ENCODE measurements around the gene RSBN1L.
"Not testable (repeated sequence)": the region's sequence is repeated elsewhere in the genome, so short reads cannot be mapped to it uniquely, and the experiment has no call there.

Gene RSBN1L

DNA sequence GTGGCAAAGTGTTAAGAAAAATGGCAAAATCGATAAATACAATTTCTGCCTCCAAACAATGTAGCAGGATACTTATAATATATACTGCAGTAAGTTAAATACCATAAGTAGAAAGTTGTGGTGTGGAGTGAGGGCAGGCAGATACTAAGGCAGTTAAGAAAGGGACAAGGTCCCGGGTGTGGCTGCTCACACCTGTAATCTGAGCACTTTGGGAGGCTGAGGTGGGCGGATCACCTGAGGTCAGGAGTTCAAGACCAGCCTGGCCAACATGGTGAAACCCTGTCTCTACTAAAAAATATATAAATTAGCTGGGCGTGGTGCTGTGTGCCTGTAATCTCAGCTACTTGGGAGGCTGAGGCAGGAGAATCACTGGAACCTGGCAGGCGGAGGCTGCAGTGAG lies 21.3 kb downstream of the RSBN1L start:
- not testable (repeated sequence) for H3K4me3 ChIP-seq (ENCODE audit: low read depth, low read length); DNase-seq (ENCODE audit: low read depth)

DNA sequence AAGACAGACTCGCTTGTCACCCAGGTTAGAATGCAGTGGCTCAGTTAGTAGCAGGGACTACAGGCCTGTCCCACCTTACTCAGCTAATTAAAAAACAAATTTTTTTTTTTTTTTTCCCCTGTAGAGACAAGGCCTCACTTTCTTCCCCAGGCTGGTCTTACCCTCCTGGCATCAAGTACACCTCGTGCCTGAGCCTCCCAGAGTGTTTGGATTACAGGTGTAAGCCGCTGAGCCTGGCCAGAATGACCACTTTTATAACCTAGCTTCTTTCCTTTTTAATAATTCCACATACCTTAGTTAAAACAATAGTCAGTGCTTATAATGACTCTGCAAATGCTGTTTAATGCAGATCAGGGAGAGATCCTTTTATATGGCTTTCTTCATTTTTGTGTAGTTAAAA lies 31.3 kb downstream of the RSBN1L start:
- DNase-seq (ENCODE audit: low read depth) = no peak
- H3K4me3 ChIP-seq (ENCODE audit: low read depth, low read length) = no peak overlapping the region

DNA sequence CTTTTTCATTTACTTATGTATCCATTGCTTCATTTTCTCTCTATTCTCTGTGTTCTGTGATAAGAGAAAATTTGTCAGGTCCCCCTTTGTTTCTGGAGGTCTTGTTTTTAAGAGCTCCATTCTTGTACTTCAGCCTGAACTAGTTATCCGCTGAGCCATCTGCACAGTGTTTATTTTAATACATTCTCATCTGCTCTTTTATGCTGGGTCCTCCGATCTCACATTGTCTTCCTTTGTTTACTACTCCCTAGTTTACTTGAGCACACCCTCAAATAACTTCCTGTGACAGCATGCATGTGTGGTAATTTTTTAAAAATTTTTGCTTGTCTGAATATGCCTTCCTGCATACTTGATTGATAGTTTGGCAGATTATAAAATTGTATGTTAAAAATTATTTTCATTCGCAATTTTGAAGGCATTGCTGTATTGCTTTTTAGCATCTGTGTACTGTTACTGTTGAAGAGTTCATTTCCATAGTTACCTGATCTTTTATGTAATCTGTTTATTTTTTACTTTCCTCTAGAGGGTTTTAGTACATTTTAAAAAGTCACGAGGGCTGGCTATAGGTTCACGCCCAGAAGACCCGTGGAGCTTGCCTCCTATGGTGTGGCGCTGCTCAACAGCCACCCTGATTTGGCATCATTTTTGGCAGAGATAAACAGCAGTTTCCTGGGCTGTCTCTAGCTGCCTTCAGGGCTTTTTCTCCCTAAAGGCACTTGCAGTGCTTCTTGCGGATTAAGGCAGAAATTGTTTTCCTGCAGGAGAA lies 31.9 kb downstream of the RSBN1L start:
- peak; percentile 1 for DNase-seq (ENCODE audit: low read depth)
- no peak overlapping the region for H3K4me3 ChIP-seq (ENCODE audit: low read depth, low read length)

DNA sequence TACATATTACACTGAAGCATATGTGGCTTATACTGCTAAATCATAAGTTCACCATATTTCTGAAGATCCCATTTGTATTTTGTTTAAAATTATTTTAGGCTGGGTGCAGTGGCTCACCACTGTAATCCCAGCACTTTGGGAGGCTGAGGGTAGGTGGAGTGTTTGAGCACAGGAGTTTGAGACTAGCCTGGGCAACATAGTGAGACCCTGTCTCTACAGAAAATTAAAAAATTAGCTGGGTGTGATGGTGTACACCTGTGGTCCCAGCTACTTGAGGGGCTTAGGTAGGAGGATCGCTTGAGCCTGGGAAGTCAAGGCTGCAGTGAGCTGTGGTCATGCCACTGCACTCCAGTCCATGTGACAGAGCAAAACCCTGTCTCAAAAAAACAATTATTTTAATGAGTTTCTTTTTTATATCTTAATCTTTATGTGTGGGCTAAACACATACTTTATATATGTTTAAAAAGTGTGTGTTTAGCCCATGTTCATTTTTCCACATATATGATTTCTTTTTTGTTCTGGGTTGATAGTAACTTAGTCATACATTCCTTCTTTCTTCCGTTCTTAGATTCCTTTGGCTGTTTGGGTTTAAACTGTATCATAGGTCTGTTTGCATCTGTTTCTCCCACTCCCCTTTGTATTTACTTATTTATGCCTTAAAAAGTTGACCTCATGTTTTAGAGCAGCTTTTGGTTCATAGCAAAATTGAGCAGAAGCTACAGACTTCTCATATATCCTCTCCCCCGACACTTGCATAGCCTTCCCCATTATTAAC lies 33.5 kb downstream of the RSBN1L start:
- no peak overlapping the region for H3K4me3 ChIP-seq (ENCODE audit: low read depth, low read length)
- no peak for DNase-seq (ENCODE audit: low read depth)

DNA sequence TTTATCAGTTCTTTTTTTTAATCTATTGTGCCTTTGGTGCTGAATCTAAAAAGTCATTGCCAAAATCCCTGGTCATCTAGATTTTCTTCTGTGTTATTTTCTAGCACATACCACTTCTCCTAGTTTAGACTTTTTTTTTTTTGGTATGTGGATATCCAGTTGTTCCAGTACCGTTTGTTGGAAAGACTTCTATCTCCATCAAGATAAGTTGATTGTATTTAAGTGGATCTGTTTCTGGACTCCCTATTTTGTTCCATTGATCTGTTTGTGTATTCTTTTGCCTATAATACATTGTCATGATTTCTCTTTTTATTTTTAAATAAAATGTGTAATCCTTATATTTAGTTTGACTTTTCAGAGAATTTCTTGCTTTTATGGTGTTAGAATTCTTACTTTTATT lies 35.5 kb downstream of the RSBN1L start:
- no peak for DNase-seq (ENCODE audit: low read depth)

DNA sequence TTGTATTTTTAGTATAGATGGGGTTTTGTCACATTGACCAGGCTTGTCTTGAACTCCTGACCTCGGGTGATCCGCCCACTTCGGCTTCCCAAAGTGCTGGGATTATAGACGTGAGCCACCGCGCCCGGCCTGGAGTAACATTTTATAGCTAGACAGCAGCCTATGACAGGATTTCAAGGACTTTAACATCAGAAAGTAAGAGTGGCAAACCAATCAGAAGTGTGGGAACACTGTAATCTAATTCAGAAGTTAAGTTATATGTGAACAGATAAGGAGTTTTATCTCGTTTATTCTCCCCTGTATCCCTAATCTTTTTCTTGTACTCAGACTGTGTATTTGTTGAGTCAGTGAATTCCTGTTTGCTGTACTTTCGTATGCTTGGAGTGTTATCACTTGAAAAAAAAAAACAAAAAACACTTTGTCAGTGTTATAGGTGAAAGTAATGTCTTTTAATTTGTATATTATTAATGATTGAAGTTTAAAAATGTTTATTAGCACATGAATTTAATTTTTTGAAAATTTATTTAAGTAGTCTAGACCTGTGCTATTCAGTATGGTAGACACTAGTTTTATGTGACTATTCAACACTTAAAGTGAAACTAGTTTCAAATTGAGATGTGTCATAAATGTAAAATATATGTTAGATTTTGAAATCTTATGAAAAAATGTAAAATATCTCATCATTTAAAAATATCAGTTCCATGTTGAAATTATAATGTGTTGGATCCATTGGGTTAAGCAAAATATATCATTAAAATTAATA lies 38.6 kb downstream of the RSBN1L start:
- no peak for DNase-seq (ENCODE audit: low read depth)
- H3K4me3 ChIP-seq (ENCODE audit: low read depth, low read length) = no peak overlapping the region

More for the DNA sequence above, 35.5 kb downstream of the RSBN1L start:
- H3K4me3 ChIP-seq (ENCODE audit: low read depth, low read length) = no peak overlapping the region

DNA sequence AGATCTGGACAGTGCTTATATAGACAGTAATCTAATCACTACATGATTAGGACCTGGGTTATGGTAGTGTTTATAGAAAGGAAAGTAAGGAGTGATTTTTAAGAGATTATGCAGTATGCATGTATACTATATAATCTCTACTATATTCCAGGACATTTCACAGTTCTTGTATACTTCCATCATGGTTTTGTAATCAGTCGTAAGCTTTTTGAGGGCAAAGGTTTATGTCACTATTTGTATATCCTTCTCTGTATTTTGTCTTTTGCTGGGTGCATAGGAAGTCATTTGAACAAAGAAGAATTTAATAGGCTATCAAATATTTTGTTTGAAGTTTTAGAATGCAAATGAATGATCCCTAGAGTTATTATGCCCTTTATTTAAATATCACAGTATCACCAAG lies 39.2 kb downstream of the RSBN1L start:
- H3K4me3 ChIP-seq (ENCODE audit: low read depth, low read length) = no peak overlapping the region
- DNase-seq (ENCODE audit: low read depth) = no peak

DNA sequence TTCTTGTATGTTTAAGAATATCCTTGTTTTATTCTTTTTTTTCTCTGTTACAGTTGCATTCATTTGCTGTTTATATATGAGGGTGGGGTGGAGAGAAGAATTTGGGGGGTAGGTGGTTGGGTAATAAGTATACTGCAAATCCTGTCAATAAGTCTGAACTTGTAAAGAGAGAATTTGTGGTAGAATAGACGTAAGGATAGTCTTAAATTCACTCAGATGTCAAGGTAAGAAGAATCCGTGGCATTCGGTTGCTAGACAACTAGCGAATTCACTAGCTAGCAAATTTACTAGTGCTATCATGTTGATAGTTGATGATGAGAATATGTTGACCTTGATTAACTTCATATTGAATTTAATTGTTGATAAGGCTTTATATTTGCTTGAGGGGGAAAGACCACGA lies 40.7 kb downstream of the RSBN1L start:
- no peak for DNase-seq (ENCODE audit: low read depth)
- H3K4me3 ChIP-seq (ENCODE audit: low read depth, low read length) = no peak overlapping the region

DNA sequence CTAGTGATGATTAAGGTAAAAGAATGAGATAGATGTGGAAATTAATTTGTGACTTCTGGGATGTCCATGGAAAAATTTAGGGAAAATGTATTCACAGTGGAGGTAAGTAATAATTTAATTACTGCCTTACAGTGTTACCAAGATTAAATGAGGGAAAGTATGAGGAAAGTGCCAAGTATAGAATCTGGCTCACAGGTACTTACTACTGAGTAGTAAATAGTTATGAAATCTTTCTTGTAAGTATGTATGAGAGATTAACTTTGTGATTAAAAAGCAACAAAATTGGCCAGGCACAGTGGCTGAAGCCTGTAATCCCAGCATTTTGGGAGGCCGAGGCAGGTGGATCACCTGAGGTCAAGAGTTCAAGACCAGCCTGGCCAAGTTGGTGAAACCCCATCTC lies 42.1 kb downstream of the RSBN1L start:
- H3K4me3 ChIP-seq (ENCODE audit: low read depth, low read length) = no peak overlapping the region
- no peak for DNase-seq (ENCODE audit: low read depth)

DNA sequence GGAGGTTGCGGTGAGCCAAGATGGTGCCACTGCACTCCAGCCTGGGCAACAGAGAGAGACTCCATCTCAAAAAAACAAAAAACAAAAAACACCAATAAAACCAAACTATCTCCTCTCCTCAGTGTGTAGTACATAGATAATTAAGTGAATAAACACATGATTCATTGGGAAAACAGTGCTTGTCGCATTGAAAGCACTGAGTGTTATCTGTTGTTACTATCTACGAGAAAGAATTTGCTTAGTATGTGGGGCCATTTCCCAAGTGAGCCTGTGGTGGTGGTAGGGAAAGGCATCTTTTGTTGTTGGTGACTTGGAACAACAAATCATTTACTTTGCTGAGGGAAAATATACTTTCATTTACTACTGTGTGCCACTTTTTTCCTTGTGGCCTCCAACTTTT lies 42.6 kb downstream of the RSBN1L start:
- H3K4me3 ChIP-seq (ENCODE audit: low read depth, low read length) = no peak overlapping the region
- no peak for DNase-seq (ENCODE audit: low read depth)

DNA sequence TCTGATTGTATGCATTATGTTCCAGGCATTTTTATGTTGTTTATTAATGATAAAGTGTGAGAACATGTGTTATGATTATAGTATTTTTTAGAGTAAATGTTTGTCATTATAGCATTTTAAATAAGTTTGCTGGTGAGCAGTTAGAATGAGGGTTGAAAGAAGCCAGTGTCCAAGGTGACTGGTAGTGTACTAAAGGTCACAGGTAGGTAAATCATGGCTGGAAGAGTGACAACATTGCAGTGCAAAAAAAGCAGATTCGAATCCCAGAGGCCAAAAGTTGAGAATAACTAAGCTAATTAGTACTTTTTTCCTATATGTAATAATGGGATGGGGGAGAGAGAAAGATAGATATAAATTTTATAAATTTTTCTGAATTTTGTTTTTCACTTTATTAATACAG lies 44.0 kb downstream of the RSBN1L start:
- DNase-seq (ENCODE audit: low read depth) = no peak
- H3K4me3 ChIP-seq (ENCODE audit: low read depth, low read length) = no peak overlapping the region

DNA sequence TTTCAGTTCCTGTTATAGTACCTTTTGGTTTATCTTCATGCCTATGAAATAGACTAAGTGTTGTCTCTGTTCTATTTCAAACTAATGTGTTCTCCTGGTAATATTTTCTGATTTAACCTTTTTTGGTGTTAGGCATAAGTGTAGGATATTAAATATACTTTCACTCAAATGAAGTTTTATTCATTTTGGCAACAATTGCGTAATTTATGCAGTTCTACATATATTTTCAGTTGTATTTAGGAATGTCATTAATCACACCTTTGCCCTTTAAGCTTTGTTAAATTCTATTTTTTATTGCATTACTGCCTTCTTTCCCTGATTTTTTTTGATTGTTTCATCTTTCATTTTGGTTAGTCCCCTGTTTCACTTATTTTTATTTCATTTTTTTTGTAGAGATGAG lies 47.3 kb downstream of the RSBN1L start:
- DNase-seq (ENCODE audit: low read depth) = no peak

DNA sequence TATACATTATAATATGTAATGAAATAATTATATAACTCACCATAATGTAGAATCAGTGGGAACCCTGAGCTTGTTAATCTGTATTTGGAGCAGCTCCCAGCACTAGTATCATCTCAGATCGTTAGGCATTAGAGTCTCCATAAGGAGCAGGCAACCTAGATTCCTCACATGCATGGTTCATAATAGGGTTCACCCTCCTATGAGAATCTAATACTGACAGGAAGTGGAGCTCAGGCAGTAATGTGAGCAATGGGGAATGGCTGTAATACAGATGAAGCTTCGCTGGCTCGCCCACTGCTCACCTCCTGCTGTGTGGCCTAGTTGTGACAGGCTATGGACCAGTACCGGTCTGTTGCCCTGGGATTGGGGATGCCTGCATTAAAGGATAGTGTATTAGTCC lies 49.5 kb downstream of the RSBN1L start:
- no peak for DNase-seq (ENCODE audit: low read depth)
- H3K4me3 ChIP-seq (ENCODE audit: low read depth, low read length) = no peak overlapping the region

More for the DNA sequence above, 47.3 kb downstream of the RSBN1L start:
- no peak overlapping the region for H3K4me3 ChIP-seq (ENCODE audit: low read depth, low read length)

DNA sequence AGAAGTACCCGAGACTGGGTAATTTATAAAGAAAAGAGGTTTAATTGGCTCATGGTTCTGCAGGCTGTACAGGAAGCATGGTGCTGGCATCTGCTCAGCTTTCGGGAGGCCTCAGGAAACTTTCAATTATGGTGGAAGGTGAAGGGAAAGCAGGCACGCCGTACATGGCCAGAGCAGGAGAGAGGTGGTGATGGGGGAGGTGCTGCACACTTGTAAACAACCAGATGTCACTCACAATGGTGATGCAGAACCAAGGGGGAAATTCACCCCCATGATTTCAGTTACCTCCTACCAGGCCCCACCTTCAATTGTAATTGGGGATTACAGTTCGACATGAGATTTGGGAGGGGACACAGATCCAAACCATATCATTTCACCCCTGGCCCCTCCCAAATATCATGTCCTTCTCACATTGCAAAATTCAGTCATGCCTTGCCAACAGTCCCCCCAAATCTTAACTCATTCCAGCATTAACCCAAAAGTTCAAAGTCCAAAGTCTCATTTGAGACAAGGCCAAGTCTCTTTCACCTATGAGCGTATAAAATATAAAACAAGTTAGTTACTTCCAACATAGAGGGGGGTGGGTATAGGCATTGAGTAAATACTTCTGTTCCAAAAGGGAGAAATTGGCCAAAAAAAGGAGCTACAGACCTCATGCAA lies 50.0 kb downstream of the RSBN1L start:
- H3K4me3 ChIP-seq (ENCODE audit: low read depth, low read length) = no peak overlapping the region
- no peak for DNase-seq (ENCODE audit: low read depth)

DNA sequence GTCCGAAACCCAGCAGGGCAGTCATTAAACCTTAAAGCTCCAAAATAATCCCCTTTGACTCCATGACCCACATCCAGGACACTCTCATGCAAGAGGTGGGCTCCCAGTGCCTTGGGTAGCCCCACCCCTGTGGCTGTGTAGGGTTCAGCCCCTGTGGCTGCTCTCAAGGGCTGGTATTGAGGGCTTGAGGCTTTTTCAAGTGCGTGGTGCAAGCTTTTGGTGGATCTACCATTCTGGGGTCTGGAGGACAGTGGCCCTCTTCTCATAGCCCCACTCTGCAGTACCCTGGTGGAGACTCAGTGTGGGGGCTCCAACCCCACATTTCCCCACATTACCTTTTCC lies 50.5 kb downstream of the RSBN1L start:
- no peak overlapping the region for H3K4me3 ChIP-seq (ENCODE audit: low read depth, low read length)
- DNase-seq (ENCODE audit: low read depth) = no peak

DNA sequence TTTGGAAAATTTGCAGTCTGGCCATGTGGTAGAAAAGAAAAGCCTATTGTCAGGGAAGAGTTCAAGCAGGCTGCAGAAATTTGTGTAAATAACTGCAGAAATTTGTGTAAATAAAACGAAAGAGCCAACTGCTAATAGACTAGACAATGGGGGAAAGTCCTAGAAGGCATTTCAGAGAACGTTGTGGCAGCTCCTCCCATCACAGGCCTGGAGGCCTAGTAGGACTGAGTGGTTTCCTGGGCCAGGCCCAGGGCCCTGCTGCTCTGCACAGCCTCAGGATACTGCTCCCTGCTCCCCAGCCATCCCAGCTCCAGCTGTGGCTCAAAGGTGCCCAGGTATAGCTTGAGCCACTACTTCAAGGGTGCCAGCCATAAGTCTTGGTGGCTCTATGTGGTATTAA lies 50.9 kb downstream of the RSBN1L start:
- DNase-seq (ENCODE audit: low read depth) = no peak
- H3K4me3 ChIP-seq (ENCODE audit: low read depth, low read length) = no peak overlapping the region

DNA sequence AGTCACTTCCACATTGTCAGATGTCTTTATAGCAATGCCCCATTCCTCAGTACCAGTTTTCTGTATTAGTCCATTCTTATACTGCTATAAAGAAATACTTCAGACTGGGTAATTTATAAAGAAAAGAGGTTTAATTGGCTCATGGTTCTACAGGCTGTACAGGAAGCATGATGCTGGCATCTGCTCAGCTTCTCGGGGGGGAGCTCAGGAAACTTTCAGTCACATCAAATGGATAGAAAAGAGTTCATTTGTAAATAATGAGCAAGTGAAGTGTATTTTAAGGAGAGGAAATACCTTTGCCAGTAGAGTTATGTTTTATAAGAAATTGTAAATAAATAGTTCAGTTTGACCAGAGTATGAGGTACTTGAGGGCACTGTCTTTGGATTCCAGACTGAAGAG lies 51.5 kb downstream of the RSBN1L start:
- no peak for DNase-seq (ENCODE audit: low read depth)
- H3K4me3 ChIP-seq (ENCODE audit: low read depth, low read length) = no peak overlapping the region

DNA sequence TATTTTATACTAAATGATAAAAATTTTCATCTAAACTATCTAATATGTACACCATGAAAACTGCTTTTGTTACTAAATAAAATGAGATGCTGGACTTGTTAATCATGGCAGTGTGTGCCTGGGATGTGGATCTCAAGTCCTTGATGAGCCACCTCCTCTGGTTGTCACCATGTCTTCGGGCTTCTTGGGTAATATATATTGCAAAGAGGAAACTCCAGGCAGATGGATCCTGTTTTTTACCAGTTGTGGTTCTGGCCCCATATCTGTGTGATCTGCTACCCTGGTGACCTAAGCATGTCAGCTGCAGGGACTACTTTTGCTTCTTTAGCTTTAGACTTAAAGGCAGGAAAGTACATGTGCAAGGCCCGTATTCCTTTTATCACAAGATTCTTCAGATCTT lies 55.8 kb downstream of the RSBN1L start:
- no peak for DNase-seq (ENCODE audit: low read depth)
- H3K4me3 ChIP-seq (ENCODE audit: low read depth, low read length) = no peak overlapping the region

DNA sequence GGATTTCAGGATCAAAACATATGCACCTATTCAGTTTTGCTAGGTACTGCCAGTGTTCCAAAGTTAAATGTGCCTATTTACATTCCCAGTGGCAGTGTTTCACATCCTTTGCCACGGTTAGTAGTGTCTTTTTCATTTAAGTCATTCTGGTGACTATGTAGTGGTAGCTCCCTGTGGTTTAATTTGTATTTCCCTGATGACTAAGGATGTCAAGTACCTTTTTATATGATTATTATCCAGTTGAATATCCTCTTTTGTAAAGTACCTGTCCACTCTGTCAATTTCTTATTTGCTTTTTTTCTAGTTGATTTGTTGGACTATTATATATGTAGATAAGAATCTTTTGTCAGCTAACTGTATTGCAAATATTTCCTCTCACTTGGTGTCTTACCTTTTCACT lies 56.9 kb downstream of the RSBN1L start:
- no peak for DNase-seq (ENCODE audit: low read depth)
- H3K4me3 ChIP-seq (ENCODE audit: low read depth, low read length) = no peak overlapping the region

DNA sequence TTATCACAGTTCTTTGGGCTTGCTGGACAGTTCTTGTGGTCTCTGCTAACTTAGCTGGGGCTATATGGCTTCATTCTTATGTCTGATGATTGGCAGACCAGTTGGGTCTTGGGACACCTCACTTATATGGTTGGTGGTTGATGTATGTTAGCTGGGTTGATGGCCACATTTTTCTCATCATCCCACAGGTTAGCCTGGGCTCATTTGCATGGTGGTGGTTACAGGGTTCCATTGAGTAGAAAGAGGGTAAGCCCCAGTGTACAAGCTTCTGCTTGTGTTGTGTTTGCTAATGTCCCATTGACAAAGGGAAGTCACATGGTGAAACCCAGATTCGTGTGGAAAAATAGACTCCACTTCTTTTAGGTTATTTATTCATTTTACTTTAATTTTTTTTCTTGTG lies 61.3 kb downstream of the RSBN1L start:
- H3K4me3 ChIP-seq (ENCODE audit: low read depth, low read length) = no peak overlapping the region
- DNase-seq (ENCODE audit: low read depth) = no peak

All from skeletal muscle cell (primary cell).